Measurements from ENCODE around the gene SLCO2A1.

DNA sequence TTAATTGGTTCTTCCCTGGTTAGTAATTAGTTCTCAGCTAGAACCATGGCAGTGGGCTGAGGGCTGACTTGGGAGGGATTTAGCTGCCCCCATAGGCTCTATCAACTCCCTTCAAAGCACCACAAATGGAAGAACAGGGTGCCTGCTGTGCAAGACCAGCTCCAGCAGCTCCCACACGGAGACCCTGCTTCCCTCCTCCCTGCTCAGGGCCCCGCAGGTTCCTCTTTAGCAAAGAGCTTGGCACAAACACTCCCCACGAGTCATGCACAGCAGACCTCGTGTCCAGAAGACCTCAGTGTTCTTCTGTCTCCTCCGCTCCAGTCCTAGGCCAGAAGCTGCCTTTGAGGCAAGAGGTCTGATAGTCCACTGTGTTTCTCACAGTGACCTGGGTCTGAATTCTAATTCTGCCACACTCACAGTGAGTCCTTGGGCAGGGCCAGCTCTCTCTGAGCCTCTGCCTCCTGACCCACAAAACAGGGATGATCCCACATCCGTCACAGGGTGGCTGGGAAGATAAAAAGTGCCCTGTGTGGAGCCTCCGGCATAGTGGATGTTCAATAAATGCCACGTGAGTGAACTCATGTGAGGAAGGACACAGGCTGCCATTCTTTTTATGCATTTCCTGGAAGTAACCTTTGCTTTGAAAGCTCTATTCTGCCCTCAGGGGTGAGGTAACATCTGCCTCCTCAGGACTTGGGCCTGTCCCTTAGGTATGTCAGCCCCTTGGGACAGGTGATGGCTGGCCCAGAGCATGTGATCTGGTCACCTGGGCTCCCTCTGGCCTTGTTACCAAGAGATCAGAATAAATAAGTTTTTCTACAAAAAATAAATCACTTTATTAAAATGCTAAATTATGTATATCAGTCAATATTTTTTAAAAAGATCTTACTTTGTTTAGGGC lies 141.7 kb downstream of the SLCO2A1 start:
- TF ChIP-seq CTCF (conservative IDR thresholded peaks at IDR 0.05; ENCODE audit: low read depth, low read length) (no peak), FOS (IDR thresholded peaks at IDR 0.05; ENCODE audit: low read depth, low read length) (no peak), RAD21 (IDR thresholded peaks at IDR 0.05; ENCODE audit: low read length) (no peak), MAFK (IDR thresholded peaks at IDR 0.05; ENCODE audit: low read depth, low read length) (no peak), POLR2A (IDR thresholded peaks at IDR 0.05; ENCODE audit: low read depth, low read length) (no peak), CEBPB (IDR thresholded peaks at IDR 0.05; ENCODE audit: low read depth, low read length) (no peak)
- TF ChIP-seq, protein P1, sequence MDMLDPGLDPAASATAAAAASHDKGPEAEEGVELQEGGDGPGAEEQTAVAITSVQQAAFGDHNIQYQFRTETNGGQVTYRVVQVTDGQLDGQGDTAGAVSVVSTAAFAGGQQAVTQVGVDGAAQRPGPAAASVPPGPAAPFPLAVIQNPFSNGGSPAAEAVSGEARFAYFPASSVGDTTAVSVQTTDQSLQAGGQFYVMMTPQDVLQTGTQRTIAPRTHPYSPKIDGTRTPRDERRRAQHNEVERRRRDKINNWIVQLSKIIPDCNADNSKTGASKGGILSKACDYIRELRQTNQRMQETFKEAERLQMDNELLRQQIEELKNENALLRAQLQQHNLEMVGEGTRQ (IDR thresholded peaks at IDR 0.05; ENCODE audit: low read depth, low read length), result no peak
